Measurements from ENCODE around the gene TFCP2.

TFCP2 gene

DNA sequence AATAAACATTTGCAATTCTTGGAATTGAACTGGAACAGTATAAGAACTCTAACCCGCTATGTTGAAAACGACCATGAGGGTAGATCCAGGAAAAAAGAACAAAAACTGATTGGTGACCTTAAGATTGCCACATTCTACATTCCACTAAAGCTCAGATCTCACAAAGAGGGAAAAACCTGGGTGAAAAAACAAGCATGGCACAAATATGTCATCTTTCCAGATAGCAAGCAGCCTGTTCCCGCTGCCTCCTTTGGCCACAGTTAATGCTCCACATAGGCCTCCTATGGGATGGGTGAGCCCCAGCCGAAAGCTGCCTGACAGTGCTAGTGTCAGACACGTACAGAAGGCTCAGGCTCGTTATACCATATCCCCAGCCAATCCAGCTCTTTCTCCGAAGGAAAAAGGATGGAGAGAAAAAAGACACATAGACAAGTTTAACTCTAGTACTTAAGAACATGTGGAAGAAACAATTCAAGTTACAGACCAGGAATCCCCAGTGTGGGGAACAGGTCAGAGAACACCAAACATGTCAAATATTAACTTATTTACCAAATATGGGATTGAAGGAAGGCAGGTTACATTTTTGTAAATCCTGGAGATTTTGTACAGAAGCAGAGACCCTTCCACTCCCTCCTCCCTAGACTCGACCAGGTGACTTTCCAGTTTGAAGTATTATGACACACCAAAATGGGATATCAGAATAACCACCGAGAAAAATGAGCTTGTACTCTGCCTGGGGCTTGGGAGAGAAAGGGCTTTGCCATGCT, 110.1 kb downstream of the TFCP2 start:
- Histone ChIP-seq H3K9ac (no peak overlapping the region), H3K36me3 (ENCODE audit: control insufficient read depth, insufficient read depth, low read length) (no peaks in the 10 kb centered on the region), H3K4me2 (ENCODE audit: low read length) (no peak overlapping the region), H3K9me3 (ENCODE audit: control insufficient read depth, low read length) (no peaks in the 10 kb centered on the region), H3K79me2 (no peaks in the 10 kb centered on the region), H3K27ac (no peak overlapping the region), H3K4me1 (no peaks in the 10 kb centered on the region), H3K27me3 (ENCODE audit: control insufficient read depth, insufficient read depth, low read length) (no peaks in the 10 kb centered on the region), H3K4me3 (ENCODE audit: low read depth, low read length) (no peak overlapping the region), H2AFZ (no peak overlapping the region)
- TF ChIP-seq, protein P1, sequence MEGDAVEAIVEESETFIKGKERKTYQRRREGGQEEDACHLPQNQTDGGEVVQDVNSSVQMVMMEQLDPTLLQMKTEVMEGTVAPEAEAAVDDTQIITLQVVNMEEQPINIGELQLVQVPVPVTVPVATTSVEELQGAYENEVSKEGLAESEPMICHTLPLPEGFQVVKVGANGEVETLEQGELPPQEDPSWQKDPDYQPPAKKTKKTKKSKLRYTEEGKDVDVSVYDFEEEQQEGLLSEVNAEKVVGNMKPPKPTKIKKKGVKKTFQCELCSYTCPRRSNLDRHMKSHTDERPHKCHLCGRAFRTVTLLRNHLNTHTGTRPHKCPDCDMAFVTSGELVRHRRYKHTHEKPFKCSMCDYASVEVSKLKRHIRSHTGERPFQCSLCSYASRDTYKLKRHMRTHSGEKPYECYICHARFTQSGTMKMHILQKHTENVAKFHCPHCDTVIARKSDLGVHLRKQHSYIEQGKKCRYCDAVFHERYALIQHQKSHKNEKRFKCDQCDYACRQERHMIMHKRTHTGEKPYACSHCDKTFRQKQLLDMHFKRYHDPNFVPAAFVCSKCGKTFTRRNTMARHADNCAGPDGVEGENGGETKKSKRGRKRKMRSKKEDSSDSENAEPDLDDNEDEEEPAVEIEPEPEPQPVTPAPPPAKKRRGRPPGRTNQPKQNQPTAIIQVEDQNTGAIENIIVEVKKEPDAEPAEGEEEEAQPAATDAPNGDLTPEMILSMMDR (IDR thresholded peaks at IDR 0.05), result no peak

DNA sequence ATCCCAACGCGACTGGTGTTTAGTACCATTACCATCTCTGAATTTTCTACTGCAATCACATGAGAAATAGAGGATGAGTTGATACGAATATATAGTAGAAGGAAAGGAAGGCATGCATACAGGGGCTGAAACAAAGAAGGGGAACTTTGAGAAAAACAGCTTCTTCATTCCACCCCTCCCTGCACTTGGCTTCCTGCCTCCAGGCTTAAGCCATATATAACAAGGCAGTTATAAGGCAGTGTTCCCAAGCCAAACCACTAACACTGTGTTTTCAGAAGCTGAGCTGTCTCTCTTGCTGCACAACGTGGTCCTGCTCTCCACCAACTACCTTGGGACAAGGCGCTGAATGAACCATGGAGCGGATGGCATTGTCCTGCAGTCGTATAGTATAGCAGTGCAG, 113.8 kb downstream of the TFCP2 start:
- no peak overlapping the region for H3K4me2 ChIP-seq (ENCODE audit: low read length)

DNA sequence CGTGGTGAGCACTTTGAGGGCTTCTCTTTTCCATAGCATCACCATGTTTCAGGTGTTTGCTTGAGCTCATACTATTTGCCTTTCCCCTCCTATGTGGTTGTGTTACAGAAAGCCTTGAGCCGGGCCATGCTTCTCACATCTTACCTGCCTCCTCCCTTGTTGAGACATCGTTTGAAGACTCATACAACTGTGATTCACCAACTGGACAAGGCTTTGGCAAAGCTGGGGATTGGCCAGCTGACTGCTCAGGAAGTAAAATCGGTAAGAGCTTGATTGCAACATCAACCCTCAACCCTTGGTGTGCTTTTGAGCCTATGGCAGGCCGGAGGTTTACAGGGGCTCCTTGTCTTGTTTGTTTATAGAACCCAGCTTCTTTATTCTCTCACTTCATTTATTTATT, 116.7 kb downstream of the TFCP2 start:
- Histone ChIP-seq H3K36me3 (ENCODE audit: control insufficient read depth, insufficient read depth, low read length) (no peaks in the 10 kb centered on the region), H3K27ac (no peak overlapping the region), H3K4me3 (ENCODE audit: low read depth, low read length) (no peak overlapping the region), H3K79me2 (no peaks in the 10 kb centered on the region), H3K4me2 (ENCODE audit: low read length) (no peak overlapping the region), H3K9me3 (ENCODE audit: control insufficient read depth, low read length) (no peaks in the 10 kb centered on the region), H3K4me1 (no peaks in the 10 kb centered on the region), H3K27me3 (ENCODE audit: control insufficient read depth, insufficient read depth, low read length) (no peaks in the 10 kb centered on the region), H2AFZ (no peak overlapping the region), H3K9ac (no peak overlapping the region)
- TF ChIP-seq, protein P1 (IDR thresholded peaks at IDR 0.05), result no peak

More for the DNA sequence above, 113.8 kb downstream of the TFCP2 start:
- H3K4me1 ChIP-seq, result no peaks in the 10 kb centered on the region
- H3K9ac ChIP-seq, result no peak overlapping the region
- no peaks in the 10 kb centered on the region for H3K9me3 ChIP-seq (ENCODE audit: control insufficient read depth, low read length)
- H3K79me2 ChIP-seq, result no peaks in the 10 kb centered on the region
- TF ChIP-seq, protein P1 (IDR thresholded peaks at IDR 0.05), result no peak
- H2AFZ ChIP-seq, result no peak overlapping the region
- no peak overlapping the region for H3K4me3 ChIP-seq (ENCODE audit: low read depth, low read length)
- H3K27ac ChIP-seq, result no peak overlapping the region
- no peaks in the 10 kb centered on the region for H3K36me3 ChIP-seq (ENCODE audit: control insufficient read depth, insufficient read depth, low read length)
- H3K27me3 ChIP-seq (ENCODE audit: control insufficient read depth, insufficient read depth, low read length), result no peaks in the 10 kb centered on the region

DNA sequence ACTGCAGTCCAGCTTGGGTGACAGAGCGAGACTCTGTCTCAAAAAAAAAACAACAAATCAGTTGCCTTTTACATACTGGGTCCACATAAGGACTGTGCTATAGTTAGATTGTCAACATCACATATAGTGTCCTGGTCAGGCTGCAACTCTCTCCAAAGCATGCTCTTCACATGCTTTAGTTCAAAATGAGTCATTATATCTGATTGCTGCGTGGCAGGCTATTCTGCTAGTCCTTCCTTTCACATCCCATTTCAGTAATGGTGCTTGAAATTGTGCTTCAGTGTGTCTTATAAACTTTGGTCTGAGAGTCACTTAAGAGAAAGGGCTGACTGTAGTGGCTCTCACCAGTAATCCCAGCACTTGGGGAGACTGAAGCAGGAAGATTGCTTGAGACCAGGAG, 117.9 kb downstream of the TFCP2 start:
- Histone ChIP-seq H3K27ac (no peak overlapping the region), H3K4me1 (no peaks in the 10 kb centered on the region), H3K9ac (no peak overlapping the region), H2AFZ (no peak overlapping the region), H3K36me3 (ENCODE audit: control insufficient read depth, insufficient read depth, low read length) (no peaks in the 10 kb centered on the region), H3K4me2 (ENCODE audit: low read length) (no peak overlapping the region), H3K79me2 (no peaks in the 10 kb centered on the region), H3K4me3 (ENCODE audit: low read depth, low read length) (no peak overlapping the region), H3K9me3 (ENCODE audit: control insufficient read depth, low read length) (no peaks in the 10 kb centered on the region), H3K27me3 (ENCODE audit: control insufficient read depth, insufficient read depth, low read length) (no peaks in the 10 kb centered on the region)
- TF ChIP-seq, protein P1 (IDR thresholded peaks at IDR 0.05), result no peak

DNA sequence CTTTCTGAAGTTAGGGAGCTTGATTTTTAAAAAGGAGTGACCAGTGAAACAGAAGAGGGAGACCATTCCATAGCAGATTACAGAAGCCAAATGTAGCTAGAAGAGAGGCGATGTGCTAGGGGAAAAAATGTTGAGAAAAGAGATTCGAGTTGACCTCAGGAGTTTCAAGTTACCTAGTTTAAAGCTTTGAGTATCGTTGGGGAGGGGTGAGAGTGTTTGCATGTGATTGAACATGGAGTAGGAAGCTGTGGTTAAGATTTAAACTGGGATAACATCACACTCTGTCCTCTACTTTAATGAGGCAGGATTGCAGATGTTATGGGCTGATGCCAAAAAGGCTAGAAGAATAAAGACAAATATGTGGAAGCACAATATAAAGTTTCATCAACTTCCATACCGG, 121.1 kb downstream of the TFCP2 start:
- Histone ChIP-seq H2AFZ (no peak overlapping the region), H3K27me3 (ENCODE audit: control insufficient read depth, insufficient read depth, low read length) (no peaks in the 10 kb centered on the region), H3K4me3 (ENCODE audit: low read depth, low read length) (peak overlapping the region; percentile 40), H3K4me2 (ENCODE audit: low read length) (peak overlapping the region; percentile 10), H3K4me1 (peaks cover 14% of the 10 kb centered on the region), H3K27ac (no peak overlapping the region), H3K9ac (no peak overlapping the region), H3K36me3 (ENCODE audit: control insufficient read depth, insufficient read depth, low read length) (no peaks in the 10 kb centered on the region), H3K9me3 (ENCODE audit: control insufficient read depth, low read length) (no peaks in the 10 kb centered on the region), H3K79me2 (peaks cover 4% of the 10 kb centered on the region)
- TF ChIP-seq, protein P1 (IDR thresholded peaks at IDR 0.05), result no peak
